Measurements from ENCODE around the gene HOXA10.

HOXA10 gene

GRCh38 chr7:27189997-27190748 is 16.1 kb upstream of the HOXA10 start:
- DNase-seq (ENCODE audit: low read depth): no peak

- no peak for DNase-seq (ENCODE audit: low read depth)
Observed at GRCh38 chr7:27189295-27189996, 15.3 kb upstream of the HOXA10 start.

- no peak for DNase-seq (ENCODE audit: low read depth)
Observed at GRCh38 chr7:27188386-27189294, 14.5 kb upstream of the HOXA10 start.

- no peak for DNase-seq (ENCODE audit: low read depth)
Observed at GRCh38 chr7:27187475-27188385, 13.6 kb upstream of the HOXA10 start.

GRCh38 chr7:27186668-27187474 is 12.8 kb upstream of the HOXA10 start:
- DNase-seq (ENCODE audit: low read depth): no peak

GRCh38 chr7:27185854-27186667 is 11.9 kb upstream of the HOXA10 start:
- no peak for DNase-seq (ENCODE audit: low read depth)

GRCh38 chr7:27185013-27185853 is 11.1 kb upstream of the HOXA10 start, which contains the start of gene HOXA11:
TSS of gene HOXA11 (minus strand) at chr7:27185232. CDS start at chr7:27185144, 88 bp downstream.
- DNase-seq (ENCODE audit: low read depth): no peak

GRCh38 chr7:27184337-27185012 is 10.4 kb upstream of the HOXA10 start:
- no peak for DNase-seq (ENCODE audit: low read depth)

- no peak for DNase-seq (ENCODE audit: low read depth)
Observed at GRCh38 chr7:27183682-27184336, 9.7 kb upstream of the HOXA10 start.

GRCh38 chr7:27182861-27183681 is 9.0 kb upstream of the HOXA10 start:
- no peak for DNase-seq (ENCODE audit: low read depth)

- DNase-seq (ENCODE audit: low read depth): no peak
Observed at GRCh38 chr7:27182285-27182841, 8.2 kb upstream of the HOXA10 start.

GRCh38 chr7:27181795-27182275 is 7.7 kb upstream of the HOXA10 start:
- DNase-seq (ENCODE audit: low read depth): no peak

GRCh38 chr7:27180431-27181420 is 6.6 kb upstream of the HOXA10 start:
- DNase-seq (ENCODE audit: low read depth): no peak

GRCh38 chr7:27179503-27180430 is 5.6 kb upstream of the HOXA10 start:
- DNase-seq (ENCODE audit: low read depth): no peak

Data from T-helper 22 cell (primary cell).